NB4 (cell line): ENCODE data around the gene OR52A1.
"Not testable (repeated sequence)": the region's sequence is repeated elsewhere in the genome, so short reads cannot be mapped to it uniquely, and the experiment has no call there.

ENCODE experiments used
- DNase-seq: peaks from one replicate; pipeline ENCODE4 v3.0.0; 2010; ENCODE audit warnings: low read depth
- H3K4me3 ChIP-seq: one replicate; pipeline ENCODE4 v1.5.1; 2011; ENCODE audit warnings: mild to moderate bottlenecking, low read depth, low read length, moderate library complexity
- MYC ChIP-seq: IDR thresholded peaks from 2 replicates; pipeline ENCODE4 v1.6.1; 2011; ENCODE audit warnings: low read depth, low read length
- POLR2A ChIP-seq: IDR thresholded peaks from 2 replicates; pipeline ENCODE4 v1.6.1; 2011; ENCODE audit warnings: mild to moderate bottlenecking; ENCODE audit not compliant: insufficient read length; ENCODE audit errors: extremely low read depth
- TF ChIP-seq, protein P1 (sequence below): IDR thresholded peaks from one replicate; pipeline ENCODE4 v1.5.1; 2012; ENCODE audit warnings: low read depth, low read length
- TF ChIP-seq, protein P2 (sequence below): IDR thresholded peaks from 2 replicates; pipeline ENCODE4 v1.6.1; 2011; ENCODE audit warnings: low read depth, low read length

Gene OR52A1

DNA sequence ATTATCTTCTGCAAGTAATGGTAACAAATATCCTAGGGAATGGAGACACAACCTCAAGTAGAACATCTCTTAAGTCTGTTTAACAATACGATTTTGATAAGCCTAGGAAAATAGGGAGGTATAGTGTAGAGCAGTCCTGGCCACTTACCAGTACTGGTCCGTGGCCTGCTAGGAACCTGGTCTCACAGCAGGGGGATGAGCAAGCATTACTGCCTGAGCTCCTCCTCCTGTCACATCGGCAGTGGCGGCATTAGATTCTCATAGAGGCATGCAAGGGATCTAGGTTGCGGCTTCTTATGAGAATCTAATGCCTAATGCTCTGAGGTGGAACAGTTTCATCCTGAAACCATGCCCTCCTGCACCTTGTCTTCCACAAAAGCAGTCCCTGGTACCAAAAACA lies 41.5 kb upstream of the OR52A1 start:
- DNase-seq: no peak
- TF ChIP-seq POLR2A: no peak
- TF ChIP-seq, protein P1, sequence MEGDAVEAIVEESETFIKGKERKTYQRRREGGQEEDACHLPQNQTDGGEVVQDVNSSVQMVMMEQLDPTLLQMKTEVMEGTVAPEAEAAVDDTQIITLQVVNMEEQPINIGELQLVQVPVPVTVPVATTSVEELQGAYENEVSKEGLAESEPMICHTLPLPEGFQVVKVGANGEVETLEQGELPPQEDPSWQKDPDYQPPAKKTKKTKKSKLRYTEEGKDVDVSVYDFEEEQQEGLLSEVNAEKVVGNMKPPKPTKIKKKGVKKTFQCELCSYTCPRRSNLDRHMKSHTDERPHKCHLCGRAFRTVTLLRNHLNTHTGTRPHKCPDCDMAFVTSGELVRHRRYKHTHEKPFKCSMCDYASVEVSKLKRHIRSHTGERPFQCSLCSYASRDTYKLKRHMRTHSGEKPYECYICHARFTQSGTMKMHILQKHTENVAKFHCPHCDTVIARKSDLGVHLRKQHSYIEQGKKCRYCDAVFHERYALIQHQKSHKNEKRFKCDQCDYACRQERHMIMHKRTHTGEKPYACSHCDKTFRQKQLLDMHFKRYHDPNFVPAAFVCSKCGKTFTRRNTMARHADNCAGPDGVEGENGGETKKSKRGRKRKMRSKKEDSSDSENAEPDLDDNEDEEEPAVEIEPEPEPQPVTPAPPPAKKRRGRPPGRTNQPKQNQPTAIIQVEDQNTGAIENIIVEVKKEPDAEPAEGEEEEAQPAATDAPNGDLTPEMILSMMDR: no peak
- TF ChIP-seq, protein P2, sequence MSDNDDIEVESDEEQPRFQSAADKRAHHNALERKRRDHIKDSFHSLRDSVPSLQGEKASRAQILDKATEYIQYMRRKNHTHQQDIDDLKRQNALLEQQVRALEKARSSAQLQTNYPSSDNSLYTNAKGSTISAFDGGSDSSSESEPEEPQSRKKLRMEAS: no peak
- no peak for TF ChIP-seq MYC
- H3K4me3 ChIP-seq: no peak overlapping the region

DNA sequence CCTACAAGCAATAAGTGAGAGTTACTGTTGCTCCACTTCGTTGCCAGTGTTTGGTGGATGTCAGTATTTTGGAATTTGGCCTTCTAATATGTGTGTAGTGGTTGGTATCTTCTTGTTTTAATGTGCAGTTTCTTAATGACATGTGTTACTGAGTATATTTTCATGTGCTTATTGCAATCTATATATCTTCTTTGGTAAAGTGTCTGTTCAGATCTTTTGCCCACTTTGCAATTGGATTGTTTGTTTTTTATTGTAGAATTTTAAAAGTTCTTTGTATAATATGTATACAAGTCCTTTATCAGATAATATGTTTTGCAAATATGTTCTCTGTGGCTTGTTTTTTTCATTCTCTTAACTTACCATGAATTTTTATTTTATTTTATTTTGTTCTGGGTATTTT lies 38.2 kb upstream of the OR52A1 start:
- TF ChIP-seq, protein P1: no peak
- TF ChIP-seq MYC: no peak
- TF ChIP-seq, protein P2: no peak
- no peak for DNase-seq
- no peak overlapping the region for H3K4me3 ChIP-seq

DNA sequence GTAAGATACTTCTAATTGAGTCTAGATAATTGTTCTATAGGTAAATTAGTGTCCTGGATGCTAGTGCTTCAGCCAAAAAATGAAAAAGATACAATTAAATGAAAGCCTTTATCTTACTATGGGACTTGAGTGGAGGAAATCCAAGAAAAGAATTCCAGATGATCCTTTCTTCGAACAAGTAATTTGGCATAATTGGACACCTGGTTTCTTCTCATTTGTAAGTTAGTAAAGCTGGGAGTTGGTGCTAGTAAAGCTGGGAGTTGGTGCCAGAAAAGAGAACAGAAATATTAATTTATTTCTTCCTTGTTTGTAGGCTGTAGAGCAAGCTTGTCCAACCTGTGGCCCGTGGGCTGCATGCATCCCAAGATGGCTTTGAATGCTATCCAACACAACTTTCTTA lies 33.6 kb upstream of the OR52A1 start:
- TF ChIP-seq, protein P1: no peak
- TF ChIP-seq, protein P2: no peak
- TF ChIP-seq POLR2A (no peak), MYC (no peak)
- DNase-seq: no peak
- H3K4me3 ChIP-seq: no peak overlapping the region

DNA sequence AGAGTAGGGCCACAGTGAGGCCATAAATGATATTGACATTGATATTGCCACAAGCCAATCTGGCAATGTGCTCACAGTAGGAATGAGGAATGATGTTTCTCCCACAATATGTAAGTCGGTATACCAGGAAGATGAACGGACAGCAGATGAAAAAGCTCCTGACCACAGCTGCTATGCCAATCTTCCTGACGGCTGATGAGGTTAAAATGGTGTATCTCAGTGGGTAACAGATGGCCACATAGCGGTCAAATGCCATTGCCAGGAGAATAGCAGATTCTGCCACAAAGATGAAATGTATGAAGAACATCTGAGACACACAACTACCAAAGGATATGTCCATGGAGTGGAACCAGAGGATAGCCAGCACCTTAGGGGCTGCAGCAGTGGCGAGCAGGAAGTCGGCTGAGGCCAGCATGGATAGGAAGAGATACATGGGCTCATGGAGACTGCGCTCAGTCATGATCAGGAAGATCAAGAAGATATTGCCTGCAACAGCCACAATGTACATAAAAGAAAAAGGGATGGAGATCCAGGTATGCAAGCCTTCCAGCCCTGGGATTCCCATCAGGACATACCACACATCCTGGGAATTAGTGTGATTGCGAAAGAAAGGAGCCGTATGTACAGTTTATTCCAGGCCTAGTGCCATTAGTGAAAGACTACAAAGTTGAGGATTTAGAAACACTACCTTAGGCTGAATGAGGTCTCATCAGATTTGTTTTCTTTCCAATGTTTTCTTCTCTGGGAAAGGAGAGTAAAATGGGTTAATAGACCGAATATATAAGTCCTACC lies 23.7 kb upstream of the OR52A1 start:
- DNase-seq: no peak
- no peak overlapping the region for H3K4me3 ChIP-seq
- TF ChIP-seq MYC (no peak), POLR2A (no peak)
- TF ChIP-seq, protein P2: no peak
- TF ChIP-seq, protein P1: no peak

DNA sequence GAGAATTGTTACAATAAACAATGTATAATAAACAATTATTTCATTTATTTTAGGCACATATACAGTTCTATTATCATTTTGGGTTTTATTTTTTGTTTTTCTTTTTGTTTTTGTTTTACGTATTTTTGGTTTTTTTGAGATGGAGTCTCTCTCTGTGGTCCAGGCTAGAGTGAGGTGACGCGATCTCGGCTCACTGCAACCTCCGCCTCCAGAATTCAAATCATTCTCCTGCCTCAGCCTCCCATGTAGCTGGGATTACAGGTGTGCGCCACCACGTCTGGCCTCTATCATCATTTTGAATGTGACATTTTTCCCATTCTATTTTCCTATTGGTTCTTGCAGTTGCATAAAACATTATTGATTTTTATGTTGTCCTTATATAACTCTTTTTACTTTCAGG lies 20.4 kb upstream of the OR52A1 start:
- no peak overlapping the region for H3K4me3 ChIP-seq
- DNase-seq: no peak
- TF ChIP-seq, protein P1: no peak
- TF ChIP-seq MYC: no peak

DNA sequence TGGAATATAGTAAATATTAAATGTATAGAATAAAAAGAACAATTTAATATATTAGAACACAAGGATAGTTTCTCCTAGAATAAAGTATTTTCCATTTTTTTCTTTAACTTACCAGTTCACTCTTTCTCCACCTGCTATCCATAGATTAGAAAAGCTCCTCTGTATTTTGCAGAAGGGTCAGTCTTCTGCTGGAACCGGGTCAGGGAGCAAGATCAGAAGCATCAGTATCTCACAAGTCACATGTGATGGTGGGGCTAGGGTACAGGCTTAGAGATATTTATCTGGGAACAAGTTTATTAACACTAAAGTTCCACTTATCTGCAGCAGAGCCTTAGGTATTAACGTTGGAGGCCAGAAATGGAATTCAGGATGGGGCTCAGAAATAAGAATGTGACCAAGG lies 17.3 kb upstream of the OR52A1 start:
- DNase-seq: no peak
- H3K4me3 ChIP-seq: no peak overlapping the region
- TF ChIP-seq, protein P2: no peak
- TF ChIP-seq, protein P1: no peak
- TF ChIP-seq POLR2A (no peak), MYC (no peak)

DNA sequence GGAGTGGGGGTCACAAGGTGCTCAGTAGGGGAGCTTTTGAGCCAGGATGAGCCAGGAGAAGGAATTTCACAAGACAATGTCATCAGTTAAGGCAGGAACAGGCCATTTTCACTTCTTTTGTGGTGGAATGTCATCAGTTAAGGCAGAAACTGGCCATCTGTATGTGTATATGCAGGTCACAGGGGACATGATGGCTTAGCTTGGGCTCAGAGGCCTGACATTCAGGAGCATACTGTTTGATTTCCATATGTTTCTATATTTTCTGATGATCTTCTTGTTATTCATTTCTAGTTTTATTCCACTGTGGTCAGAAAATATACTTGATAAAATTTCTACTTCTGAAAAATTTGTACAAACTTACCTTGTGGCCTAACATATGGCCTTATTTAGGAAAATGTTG lies 11.3 kb upstream of the OR52A1 start:
- not testable (repeated sequence) for H3K4me3 ChIP-seq, DNase-seq

DNA sequence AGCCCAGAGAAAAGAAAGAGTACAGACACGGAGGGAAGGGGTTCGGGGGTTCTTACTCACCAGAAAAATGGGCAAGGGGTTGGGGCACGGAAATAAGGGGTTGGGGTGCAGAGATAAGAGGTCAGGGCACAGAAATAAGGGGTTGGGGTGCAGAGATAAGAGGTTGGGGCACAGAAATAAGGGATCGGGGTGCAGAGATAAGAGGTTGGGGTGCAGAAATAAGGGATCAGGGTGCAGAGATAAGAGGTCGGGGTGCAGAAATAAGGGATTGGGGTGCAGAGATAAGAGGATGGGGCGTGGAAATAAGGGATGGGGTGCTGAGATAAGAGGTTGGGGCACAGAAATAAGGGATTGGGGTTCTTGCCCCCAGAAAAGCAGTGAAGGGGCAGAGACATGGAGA lies 10.2 kb upstream of the OR52A1 start:
- not testable (repeated sequence) for DNase-seq, H3K4me3 ChIP-seq

DNA sequence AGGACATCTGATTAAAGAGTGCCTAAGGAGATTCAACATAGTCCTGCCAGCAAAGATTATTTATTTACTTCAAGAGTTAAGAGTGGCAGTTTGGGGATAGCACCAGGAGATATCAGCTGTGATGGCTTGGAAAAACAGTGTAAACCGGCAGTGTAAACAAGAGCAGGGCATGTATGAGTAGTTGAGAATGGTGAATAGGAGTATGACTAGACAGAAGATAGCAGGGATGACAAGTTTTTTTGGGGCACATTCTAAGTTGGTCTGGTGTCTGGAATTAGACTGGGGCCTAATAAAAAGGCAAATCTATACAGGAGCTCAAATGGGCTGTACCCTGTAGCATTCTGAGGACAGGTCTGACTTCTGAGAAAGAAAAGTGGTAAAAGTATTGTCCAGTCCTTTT lies 6.5 kb upstream of the OR52A1 start:
- not testable (repeated sequence) for DNase-seq, H3K4me3 ChIP-seq
